ENCODE measurements around the gene PKLR. TPM values are rescaled to one million over a fixed set of nuclear protein-coding genes. Genes with fewer than 3 reads are reported as not detected.

Gene PKLR
- total and polyA plus RNA-seq, 2 of the 4 experiments (the other 2 are of a cell fraction) = 0.03 TPM; not detected in 1

DNA sequence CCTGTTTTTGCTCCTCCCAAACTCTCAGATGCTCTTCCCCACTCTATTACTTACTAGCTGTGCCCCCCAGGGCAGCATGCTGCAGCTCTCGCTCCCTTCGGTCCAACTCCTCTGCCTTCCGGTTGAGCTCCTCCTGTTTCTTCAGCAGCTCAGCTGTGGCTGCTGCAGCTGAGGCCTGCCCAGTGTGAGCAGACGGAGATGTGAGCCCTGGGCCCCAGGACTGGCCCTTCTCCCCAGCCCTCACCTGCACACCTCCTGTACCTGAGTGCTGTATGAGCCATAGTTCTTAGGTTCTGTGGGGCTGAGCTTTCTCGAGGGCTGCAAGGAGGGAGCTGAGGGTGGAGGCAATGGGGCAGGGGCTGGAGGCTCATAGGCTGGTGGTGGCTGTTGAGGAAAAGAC lies 41.0 kb downstream of the PKLR start:
- POLR2A ChIA-PET (ENCODE audit: unreplicated experiment) = no interaction called here
- no peak overlapping the region for H3K27ac ChIP-seq (ENCODE audit: insufficient read depth, low read length)
- in situ Hi-C loops (cut with MboI; ENCODE audit: low sequenced_read_pairs) = no loop called here

More for the DNA sequence above, 41.0 kb downstream of the PKLR start:
- no peak overlapping the region for H2BK15ac ChIP-seq (ENCODE audit: low read depth, low read length)
- no peak overlapping the region for H3K56ac ChIP-seq (ENCODE audit: extremely low read depth, insufficient read depth, low read length)
- peaks cover 5% of the 10 kb centered on the region for H3K4me1 ChIP-seq (ENCODE audit: control insufficient read depth, insufficient read depth, low read length)
- H2BK120ac ChIP-seq (ENCODE audit: low read depth, low read length) = no peak overlapping the region
- H3K4me3 ChIP-seq (ENCODE audit: insufficient read depth, low read depth, low read length) = no peak overlapping the region
- CTCF ChIA-PET = interaction anchor here (0.6 kb wide), 1 partner anchor 10 kb away, joined by 3 read pairs; no protein-coding TSS in a partner anchor
- H3K9me1 ChIP-seq (ENCODE audit: insufficient read depth, low read length) = peaks cover 4% of the 10 kb centered on the region; the same call in 1 of the 2 replicates
- no peaks in the 10 kb centered on the region for H3K27me3 ChIP-seq (ENCODE audit: control insufficient read depth, insufficient read depth, low read length)
- no peaks in the 10 kb centered on the region for H3K9me3 ChIP-seq (ENCODE audit: control insufficient read depth, insufficient read depth, low read length)
- WGBS, 2 experiments (ENCODE audit: extremely low coverage in 2 of 2, insufficient read length in 1 of 2) = 95% methylated on average over 3 of the region's 5 CpGs; no CpG with 5 or more reads in 1 of the 2 experiments
- no peak overlapping the region for H2BK20ac ChIP-seq (ENCODE audit: low read depth, low read length)
- no peak overlapping the region for H3K14ac ChIP-seq (replicated peaks; ENCODE audit: low read depth, low read length)
- H3K4ac ChIP-seq (ENCODE audit: low read depth, low read length) = no peak overlapping the region
- H3K18ac ChIP-seq (ENCODE audit: low read depth, low read length) = no peak overlapping the region
- no peak overlapping the region for H2BK5ac ChIP-seq (ENCODE audit: low read depth, low read length, poor library complexity, severe bottlenecking)
- no peaks in the 10 kb centered on the region for H4K20me1 ChIP-seq (ENCODE audit: insufficient read depth, low read length)
- no peak overlapping the region for H3K9ac ChIP-seq (ENCODE audit: low read depth, low read length)
- H3K23ac ChIP-seq (ENCODE audit: low read depth, low read length) = no peak overlapping the region
- H2AFZ ChIP-seq (replicated peaks; ENCODE audit: low read length, poor library complexity) = no peak overlapping the region
- H3K4me2 ChIP-seq (ENCODE audit: low read depth, low read length) = no peak overlapping the region
- peaks cover 14 to 31% of the 10 kb centered on the region in 2 experiments for H3K79me1 ChIP-seq (ENCODE audit: low read depth in 1 of 2, low read length in 2 of 2)
- intact Hi-C loops (cut with micrococcal nuclease) (loop anchor here (5.0 kb wide), 1 partner anchor 47 kb away; the partner anchor contains the start of gene FDPS), dilution Hi-C loops (cut with HindIII; ENCODE audit: low sequenced_read_pairs, unreplicated experiment) (no loop called here)
- DNase-seq = no peak
- no peak for TF ChIP-seq CHD1 (IDR thresholded peaks at IDR 0.05; ENCODE audit: low read depth, low read length)
- TF ChIP-seq SMC3 (IDR thresholded peaks at IDR 0.05; ENCODE audit: low read depth, low read length) = no peak
- no peak for TF ChIP-seq MAFK (IDR thresholded peaks at IDR 0.05; ENCODE audit: low read depth, low read length)
- TF ChIP-seq RFX5 (IDR thresholded peaks at IDR 0.05; ENCODE audit: low read depth, low read length) = no peak
- no peak for TF ChIP-seq MAZ (IDR thresholded peaks at IDR 0.05; ENCODE audit: borderline replicate concordance, low read depth, low read length)
- no peak for TF ChIP-seq BHLHE40 (IDR thresholded peaks at IDR 0.05; ENCODE audit: low read depth, low read length)
- no peak for TF ChIP-seq CEBPB (IDR thresholded peaks at IDR 0.05; ENCODE audit: low read depth, low read length)
- TF ChIP-seq RCOR1 (IDR thresholded peaks at IDR 0.05; ENCODE audit: insufficient replicate concordance, low read length) = no peak
- no peak for TF ChIP-seq MXI1 (IDR thresholded peaks at IDR 0.05; ENCODE audit: borderline replicate concordance, low read depth, low read length)
- TF ChIP-seq, protein P1, sequence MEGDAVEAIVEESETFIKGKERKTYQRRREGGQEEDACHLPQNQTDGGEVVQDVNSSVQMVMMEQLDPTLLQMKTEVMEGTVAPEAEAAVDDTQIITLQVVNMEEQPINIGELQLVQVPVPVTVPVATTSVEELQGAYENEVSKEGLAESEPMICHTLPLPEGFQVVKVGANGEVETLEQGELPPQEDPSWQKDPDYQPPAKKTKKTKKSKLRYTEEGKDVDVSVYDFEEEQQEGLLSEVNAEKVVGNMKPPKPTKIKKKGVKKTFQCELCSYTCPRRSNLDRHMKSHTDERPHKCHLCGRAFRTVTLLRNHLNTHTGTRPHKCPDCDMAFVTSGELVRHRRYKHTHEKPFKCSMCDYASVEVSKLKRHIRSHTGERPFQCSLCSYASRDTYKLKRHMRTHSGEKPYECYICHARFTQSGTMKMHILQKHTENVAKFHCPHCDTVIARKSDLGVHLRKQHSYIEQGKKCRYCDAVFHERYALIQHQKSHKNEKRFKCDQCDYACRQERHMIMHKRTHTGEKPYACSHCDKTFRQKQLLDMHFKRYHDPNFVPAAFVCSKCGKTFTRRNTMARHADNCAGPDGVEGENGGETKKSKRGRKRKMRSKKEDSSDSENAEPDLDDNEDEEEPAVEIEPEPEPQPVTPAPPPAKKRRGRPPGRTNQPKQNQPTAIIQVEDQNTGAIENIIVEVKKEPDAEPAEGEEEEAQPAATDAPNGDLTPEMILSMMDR (conservative IDR thresholded peaks at IDR 0.05; ENCODE audit: low read depth, low read length) = no peak
- no peak for TF ChIP-seq NFE2L2 (IDR thresholded peaks at IDR 0.05; ENCODE audit: low read depth, low read length)
- no peak for TF ChIP-seq FOS (IDR thresholded peaks at IDR 0.05; ENCODE audit: low read depth, low read length)
- TF ChIP-seq, protein P2, sequence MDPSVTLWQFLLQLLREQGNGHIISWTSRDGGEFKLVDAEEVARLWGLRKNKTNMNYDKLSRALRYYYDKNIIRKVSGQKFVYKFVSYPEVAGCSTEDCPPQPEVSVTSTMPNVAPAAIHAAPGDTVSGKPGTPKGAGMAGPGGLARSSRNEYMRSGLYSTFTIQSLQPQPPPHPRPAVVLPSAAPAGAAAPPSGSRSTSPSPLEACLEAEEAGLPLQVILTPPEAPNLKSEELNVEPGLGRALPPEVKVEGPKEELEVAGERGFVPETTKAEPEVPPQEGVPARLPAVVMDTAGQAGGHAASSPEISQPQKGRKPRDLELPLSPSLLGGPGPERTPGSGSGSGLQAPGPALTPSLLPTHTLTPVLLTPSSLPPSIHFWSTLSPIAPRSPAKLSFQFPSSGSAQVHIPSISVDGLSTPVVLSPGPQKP (IDR thresholded peaks at IDR 0.05; ENCODE audit: borderline replicate concordance, low read depth, low read length) = no peak
- TF ChIP-seq POLR2A (IDR thresholded peaks at IDR 0.05; ENCODE audit: low read depth, low read length) = no peak
- TF ChIP-seq, protein P3, sequence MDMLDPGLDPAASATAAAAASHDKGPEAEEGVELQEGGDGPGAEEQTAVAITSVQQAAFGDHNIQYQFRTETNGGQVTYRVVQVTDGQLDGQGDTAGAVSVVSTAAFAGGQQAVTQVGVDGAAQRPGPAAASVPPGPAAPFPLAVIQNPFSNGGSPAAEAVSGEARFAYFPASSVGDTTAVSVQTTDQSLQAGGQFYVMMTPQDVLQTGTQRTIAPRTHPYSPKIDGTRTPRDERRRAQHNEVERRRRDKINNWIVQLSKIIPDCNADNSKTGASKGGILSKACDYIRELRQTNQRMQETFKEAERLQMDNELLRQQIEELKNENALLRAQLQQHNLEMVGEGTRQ (IDR thresholded peaks at IDR 0.05; ENCODE audit: low read depth, low read length) = no peak
- no peak for TF ChIP-seq RAD21 (IDR thresholded peaks at IDR 0.05; ENCODE audit: low read length)
- no peak for ATAC-seq (ENCODE audit: low read depth)
- H2AK5ac ChIP-seq (ENCODE audit: low read depth, low read length) = no peak overlapping the region
- no peak overlapping the region for H4K5ac ChIP-seq (ENCODE audit: low read depth, low read length)
- H4K91ac ChIP-seq (ENCODE audit: insufficient read depth, low read depth, low read length) = no peak overlapping the region
- H3K36me3 ChIP-seq (ENCODE audit: control insufficient read depth, insufficient read depth, low read length) = peaks cover 30% of the 10 kb centered on the region
- BruUV-seq (replicated peaks) = no TSS peak
- H2AK9ac ChIP-seq (replicated peaks; ENCODE audit: low read depth, low read length, poor library complexity) = peak overlapping the region; percentile 70
- no peak overlapping the region for H4K8ac ChIP-seq (ENCODE audit: low read depth in 2 of 2, low read length in 2 of 2)
